ENCODE results near the gene TTC39C.

TTC39C gene

GRCh38 chr18:24015639-24016631 is 1.4 kb downstream of the TTC39C start:
- H3K27ac ChIP-seq, result peak overlapping the region; percentile 91
- TF ChIP-seq CTCF (conservative IDR thresholded peaks at IDR 0.05), result no peak

- H3K27ac ChIP-seq, result peak overlapping the region; percentile 91; the same call in 1 of the 2 replicates
Measured at GRCh38 chr18:24016643-24017042, 2.1 kb downstream of the TTC39C start.

GRCh38 chr18:24018299-24018886 is 3.8 kb downstream of the TTC39C start:
- H3K27ac ChIP-seq, result no peak overlapping the region
- TF ChIP-seq CTCF (conservative IDR thresholded peaks at IDR 0.05), result no peak

More at GRCh38 chr18:24016643-24017042, 2.1 kb downstream of the TTC39C start:
- TF ChIP-seq CTCF (conservative IDR thresholded peaks at IDR 0.05), result peak; percentile 70

GRCh38 chr18:24019641-24020331 is 5.2 kb downstream of the TTC39C start:
- no peak overlapping the region for H3K27ac ChIP-seq
- no peak for TF ChIP-seq CTCF (conservative IDR thresholded peaks at IDR 0.05)

- peak overlapping the region; percentile 62 for H3K27ac ChIP-seq
- TF ChIP-seq CTCF (conservative IDR thresholded peaks at IDR 0.05), result no peak
Measured at GRCh38 chr18:24021505-24021904, 7.0 kb downstream of the TTC39C start.

GRCh38 chr18:24022161-24022560 is 7.6 kb downstream of the TTC39C start:
- H3K27ac ChIP-seq, result peak overlapping the region; percentile 62
- no peak for TF ChIP-seq CTCF (conservative IDR thresholded peaks at IDR 0.05)
